ENCODE results near the gene SLC52A3.

SLC52A3 gene

DNA sequence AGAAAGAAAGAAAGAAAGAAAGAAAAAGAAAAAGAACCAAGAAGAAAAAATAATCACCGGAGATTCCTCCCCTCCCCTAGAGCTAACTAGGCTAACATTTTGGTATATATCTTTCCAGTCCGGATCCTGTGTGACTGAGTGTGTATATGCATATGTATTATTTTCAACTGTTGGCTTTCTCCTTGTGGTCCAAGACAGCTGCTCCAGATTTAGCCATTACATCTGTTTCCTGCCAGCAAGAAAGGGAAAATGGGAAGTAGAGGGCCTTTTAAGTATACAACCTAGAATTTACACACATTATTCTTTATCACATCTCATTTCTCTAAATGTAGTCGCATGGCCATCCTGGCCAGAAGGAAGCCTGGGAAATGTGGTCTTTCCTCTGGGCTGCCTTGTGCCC, 15.2 kb downstream of the SLC52A3 start:
- TF ChIP-seq, protein P1, sequence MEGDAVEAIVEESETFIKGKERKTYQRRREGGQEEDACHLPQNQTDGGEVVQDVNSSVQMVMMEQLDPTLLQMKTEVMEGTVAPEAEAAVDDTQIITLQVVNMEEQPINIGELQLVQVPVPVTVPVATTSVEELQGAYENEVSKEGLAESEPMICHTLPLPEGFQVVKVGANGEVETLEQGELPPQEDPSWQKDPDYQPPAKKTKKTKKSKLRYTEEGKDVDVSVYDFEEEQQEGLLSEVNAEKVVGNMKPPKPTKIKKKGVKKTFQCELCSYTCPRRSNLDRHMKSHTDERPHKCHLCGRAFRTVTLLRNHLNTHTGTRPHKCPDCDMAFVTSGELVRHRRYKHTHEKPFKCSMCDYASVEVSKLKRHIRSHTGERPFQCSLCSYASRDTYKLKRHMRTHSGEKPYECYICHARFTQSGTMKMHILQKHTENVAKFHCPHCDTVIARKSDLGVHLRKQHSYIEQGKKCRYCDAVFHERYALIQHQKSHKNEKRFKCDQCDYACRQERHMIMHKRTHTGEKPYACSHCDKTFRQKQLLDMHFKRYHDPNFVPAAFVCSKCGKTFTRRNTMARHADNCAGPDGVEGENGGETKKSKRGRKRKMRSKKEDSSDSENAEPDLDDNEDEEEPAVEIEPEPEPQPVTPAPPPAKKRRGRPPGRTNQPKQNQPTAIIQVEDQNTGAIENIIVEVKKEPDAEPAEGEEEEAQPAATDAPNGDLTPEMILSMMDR (IDR thresholded peaks at IDR 0.05; ENCODE audit: insufficient read depth, missing control alignments): no peak
- FAIRE-seq: no peak
- no peak for DNase-seq (ENCODE audit: insufficient read length, low spot score)

DNA sequence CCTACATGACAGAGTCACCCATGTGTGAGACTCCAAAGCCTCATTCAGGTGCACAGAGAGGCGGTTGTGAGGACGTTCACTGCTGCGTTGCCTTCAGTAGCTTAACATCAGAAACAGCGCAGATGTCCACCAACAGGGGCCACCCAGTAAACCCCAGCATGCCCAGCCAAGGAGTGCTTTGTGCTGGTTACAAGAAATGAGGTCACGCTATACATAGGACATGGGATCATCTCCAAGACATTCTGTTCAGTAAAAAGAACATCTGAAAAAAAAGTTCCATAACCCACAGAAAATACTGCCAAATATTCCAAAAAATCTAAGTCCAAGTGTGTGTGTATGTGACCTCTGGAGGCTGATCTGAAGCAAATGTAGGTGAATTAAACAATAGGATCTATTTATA, 16.0 kb downstream of the SLC52A3 start:
- FAIRE-seq: no peak
- no peak for DNase-seq (ENCODE audit: insufficient read length, low spot score)
- TF ChIP-seq, protein P1 (IDR thresholded peaks at IDR 0.05; ENCODE audit: insufficient read depth, missing control alignments): no peak

DNA sequence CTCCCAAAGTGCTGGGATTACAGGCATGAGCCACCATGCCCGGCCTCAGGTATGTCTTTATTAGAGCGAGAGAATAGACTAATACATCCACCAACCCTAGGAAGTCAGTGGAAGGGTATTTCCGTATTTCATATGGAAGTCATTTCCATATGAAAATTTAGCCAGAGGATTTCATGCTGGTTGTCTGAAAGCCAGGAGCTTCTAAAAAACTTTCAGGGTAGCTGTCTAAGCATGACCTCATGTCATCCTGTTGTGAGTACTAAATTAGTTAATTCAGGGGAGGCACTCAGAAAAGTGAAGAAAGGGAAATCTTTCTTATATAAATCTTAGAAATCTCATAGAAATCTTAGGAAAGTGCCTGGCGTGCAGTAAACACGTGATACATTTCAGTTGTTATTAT, 16.5 kb downstream of the SLC52A3 start:
- DNase-seq (ENCODE audit: insufficient read length, low spot score) (no peak), FAIRE-seq (no peak)
- TF ChIP-seq, protein P1 (IDR thresholded peaks at IDR 0.05; ENCODE audit: insufficient read depth, missing control alignments): no peak

DNA sequence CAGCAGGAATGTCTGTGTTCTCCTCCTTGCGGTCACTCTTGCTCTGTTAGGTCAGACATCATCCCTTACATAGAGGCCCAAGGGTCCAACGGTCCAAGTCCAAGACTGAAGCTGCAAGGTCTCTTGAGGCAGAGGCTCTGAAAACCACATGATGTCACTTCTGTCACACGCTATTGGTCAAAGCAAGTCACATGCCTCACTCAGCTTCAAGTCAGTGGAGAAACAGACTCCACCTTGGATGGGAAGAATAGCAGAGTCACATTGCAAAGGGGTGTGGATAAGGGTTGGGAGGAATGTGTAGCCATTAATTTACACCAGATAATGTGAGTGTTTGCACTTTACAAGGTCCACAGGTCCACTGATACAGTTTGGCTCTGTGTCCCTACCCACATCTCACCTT, 17.5 kb downstream of the SLC52A3 start:
- FAIRE-seq (no peak), DNase-seq (ENCODE audit: insufficient read length, low spot score) (no peak)
- TF ChIP-seq, protein P1 (IDR thresholded peaks at IDR 0.05; ENCODE audit: insufficient read depth, missing control alignments): no peak

DNA sequence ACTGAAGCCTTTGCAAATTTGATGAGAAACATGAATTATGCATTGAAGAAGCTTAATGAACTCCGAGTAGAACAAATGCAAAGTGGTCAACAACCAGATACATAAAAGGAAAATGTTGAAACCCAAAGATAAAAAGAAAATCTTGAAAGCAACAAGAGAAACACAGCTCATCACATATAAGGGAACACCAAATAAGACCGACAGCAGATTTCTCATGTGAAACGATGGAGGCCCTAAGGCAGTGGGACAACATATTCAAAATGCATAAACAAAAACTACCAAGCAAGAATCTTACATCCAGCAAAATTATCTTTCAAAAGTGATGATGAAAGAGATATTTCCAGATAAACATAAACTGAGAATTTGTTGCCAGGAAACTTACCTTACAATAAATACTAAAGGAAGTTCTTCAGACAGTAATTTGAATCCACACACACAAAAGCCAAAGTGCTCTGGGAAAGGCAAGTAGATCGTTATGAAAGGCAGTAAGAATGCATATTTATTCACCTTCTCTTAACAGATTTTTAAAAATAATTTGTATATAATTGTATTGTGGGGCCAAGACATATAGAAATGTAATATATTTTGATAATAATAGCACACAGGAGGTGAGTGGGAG, 22.5 kb downstream of the SLC52A3 start:
- FAIRE-seq: no peak
- TF ChIP-seq, protein P1 (IDR thresholded peaks at IDR 0.05; ENCODE audit: insufficient read depth, missing control alignments): no peak
- no peak for DNase-seq (ENCODE audit: insufficient read length, low spot score)

DNA sequence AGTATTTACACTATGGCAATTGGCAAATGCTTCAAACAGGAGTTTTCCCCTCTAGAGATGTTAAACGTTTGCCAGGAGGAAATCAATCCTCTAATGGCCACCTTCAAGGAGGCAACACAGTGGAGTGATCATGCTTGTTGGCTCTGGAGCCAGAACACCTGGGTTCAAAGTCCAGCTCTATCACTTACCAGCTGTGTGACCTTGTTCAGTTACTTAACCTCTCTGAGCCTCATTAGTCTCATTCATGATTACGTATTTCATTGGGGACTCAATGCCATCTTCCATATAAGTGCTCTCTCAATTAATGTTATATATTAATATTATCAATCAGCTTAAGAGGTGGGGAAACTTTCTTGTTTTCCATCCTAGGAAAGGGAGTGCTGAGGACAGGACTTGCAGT, 26.1 kb downstream of the SLC52A3 start:
- FAIRE-seq: no peak
- DNase-seq (ENCODE audit: insufficient read length, low spot score): no peak
- TF ChIP-seq, protein P1 (IDR thresholded peaks at IDR 0.05; ENCODE audit: insufficient read depth, missing control alignments): no peak

DNA sequence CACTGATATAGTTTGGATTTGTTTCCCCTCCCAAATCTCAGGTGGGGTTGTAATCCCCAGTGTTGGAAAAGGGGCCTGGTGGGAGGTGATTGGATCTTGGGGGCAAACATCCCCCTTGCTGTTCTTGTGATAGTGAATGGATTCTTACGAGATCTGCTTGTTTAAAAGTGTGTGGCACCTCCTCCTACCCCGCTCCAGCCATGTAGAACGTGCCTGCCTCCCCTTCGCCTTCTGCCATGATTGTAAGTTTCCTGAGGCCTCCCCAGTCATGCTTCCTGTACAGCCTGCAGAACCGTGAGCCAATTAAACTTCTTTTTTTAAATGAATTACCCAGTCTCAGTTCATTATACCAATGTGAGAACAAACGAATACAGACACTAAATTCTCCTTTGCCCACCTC, 26.7 kb downstream of the SLC52A3 start:
- FAIRE-seq (no peak), DNase-seq (ENCODE audit: insufficient read length, low spot score) (no peak)

More for the DNA sequence above, 26.7 kb downstream of the SLC52A3 start:
- TF ChIP-seq, protein P1 (IDR thresholded peaks at IDR 0.05; ENCODE audit: insufficient read depth, missing control alignments): no peak

Measured in D721Med (cell line).